GM12874 (cell line): ENCODE data around the gene NQO1.

Experiments
- CTCF ChIP-seq: IDR thresholded peaks from 2 replicates; pipeline ENCODE4 v1.5.1; 2011; ENCODE audit warnings: low read depth, mild to moderate bottlenecking, control low read depth, low read length, moderate library complexity; ENCODE audit not compliant: insufficient read depth

Gene NQO1

GRCh38 chr16:69727916-69728270, 1.5 kb upstream of the NQO1 start:
- no peak for TF ChIP-seq CTCF

- no peak for TF ChIP-seq CTCF
Observed at GRCh38 chr16:69725480-69726312, 664 bp downstream of the NQO1 start.

- no peak for TF ChIP-seq CTCF
Observed at GRCh38 chr16:69724981-69725479, 1.3 kb downstream of the NQO1 start.

GRCh38 chr16:69724414-69724873, 1.9 kb downstream of the NQO1 start:
- no peak for TF ChIP-seq CTCF

- no peak for TF ChIP-seq CTCF
Observed at GRCh38 chr16:69721441-69721957, 4.9 kb downstream of the NQO1 start.

GRCh38 chr16:69720822-69721430, 5.4 kb downstream of the NQO1 start:
- TF ChIP-seq CTCF, result no peak

- no peak for TF ChIP-seq CTCF
Observed at GRCh38 chr16:69718111-69718764, 8.1 kb downstream of the NQO1 start.
